SK-N-SH (cell line): ENCODE measurements around the gene KCNAB1.

ENCODE experiments used
- CTCF ChIP-seq: fragments of 200-600 bp; sonication (generic); IDR thresholded peaks from 2 replicates; pipeline ENCODE4 v1.6.1; 2017; ENCODE audit warnings: antibody characterized with exemption, mild to moderate bottlenecking, moderate library complexity
- EZH2phosphoT487 ChIP-seq: fragments of 200-600 bp; sonication (generic); IDR thresholded peaks from 2 replicates; pipeline ENCODE4 v1.6.1; 2017; ENCODE audit warnings: low read depth, mixed run types, mild to moderate bottlenecking, antibody characterized with exemption, moderate library complexity, borderline replicate concordance
- POLR2AphosphoS5 ChIP-seq: IDR thresholded peaks from 2 replicates; pipeline ENCODE4 v1.6.1; 2012; ENCODE audit warnings: low read depth, low read length
- RFX5 ChIP-seq: IDR thresholded peaks from 2 replicates; pipeline ENCODE4 v1.6.1; 2012; ENCODE audit warnings: mild to moderate bottlenecking, improper control_type of control experiment, low read length

GRCh38 chr3:156409694-156410093 lies 289.3 kb downstream of the KCNAB1 start:
- no peak for TF ChIP-seq EZH2phosphoT487
- no peak for TF ChIP-seq CTCF
- no peak for TF ChIP-seq POLR2AphosphoS5
- TF ChIP-seq RFX5: no peak
